H9 (cell line): ENCODE results near the gene PLEKHG3. TPM values are rescaled to one million over a fixed set of nuclear protein-coding genes. Genes with fewer than 3 reads are reported as not detected.

ENCODE experiments used
- DNase-seq: peaks from one replicate; pipeline ENCODE4 v3.0.0-alpha.2; 2017
- H2AFZ ChIP-seq: one replicate; pipeline ENCODE4 v1.6.1; 2013; ENCODE audit warnings: mild to moderate bottlenecking, low read length, control low read depth, moderate library complexity
- H2AK5ac ChIP-seq: 2 replicates; pipeline ENCODE4 v1.6.1; 2013; ENCODE audit warnings: low read length, control low read depth, mixed read lengths; ENCODE audit not compliant: insufficient read length
- H2BK120ac ChIP-seq: one replicate; pipeline ENCODE4 v1.6.1; 2013; ENCODE audit warnings: low read depth, mild to moderate bottlenecking, low read length, control low read depth, inconsistent platforms; ENCODE audit not compliant: poor library complexity, severe bottlenecking
- H2BK12ac ChIP-seq: 2 replicates; pipeline ENCODE4 v1.6.1; 2013; ENCODE audit warnings: low read length, control low read depth, mixed read lengths, low read depth; ENCODE audit not compliant: insufficient read length
- H2BK15ac ChIP-seq: 2 replicates; pipeline ENCODE4 v1.6.1; 2013; ENCODE audit warnings: low read depth, low read length, control low read depth
- H2BK20ac ChIP-seq: one replicate; pipeline ENCODE4 v1.6.1; 2013; ENCODE audit warnings: low read depth, mild to moderate bottlenecking, low read length, control low read depth, inconsistent platforms; ENCODE audit not compliant: poor library complexity, severe bottlenecking
- H2BK5ac ChIP-seq: 2 replicates; pipeline ENCODE4 v1.6.1; 2013; ENCODE audit warnings: low read length, control low read depth, mixed read lengths; ENCODE audit not compliant: insufficient read length
- H3K14ac ChIP-seq: 2 replicates; pipeline ENCODE4 v1.6.1; 2013; ENCODE audit warnings: low read length, control low read depth; ENCODE audit not compliant: insufficient read depth
- H3K18ac ChIP-seq: 2 replicates; pipeline ENCODE4 v1.6.1; 2013; ENCODE audit warnings: low read depth, mild to moderate bottlenecking, mixed read lengths, low read length, control low read depth; ENCODE audit not compliant: insufficient read length
- H3K23ac ChIP-seq: 2 replicates; pipeline ENCODE4 v1.6.1; 2013; ENCODE audit warnings: low read length, control low read depth, mixed read lengths, low read depth; ENCODE audit not compliant: insufficient read length
- H3K23me2 ChIP-seq: 2 replicates; pipeline ENCODE4 v1.6.1; 2013; ENCODE audit warnings: low read depth, mild to moderate bottlenecking, mixed read lengths, low read length, control low read depth; ENCODE audit not compliant: insufficient read length, poor library complexity, severe bottlenecking
- H3K27ac ChIP-seq: 2 replicates; pipeline ENCODE4 v1.5.1; 2013; ENCODE audit warnings: low read length, control low read depth, mixed read lengths, low read depth; ENCODE audit not compliant: insufficient read length
- H3K27me3 ChIP-seq: 2 replicates; pipeline ENCODE4 v1.6.1; 2013; ENCODE audit warnings: low read length, control low read depth, inconsistent platforms; ENCODE audit not compliant: insufficient read depth
- H3K4ac ChIP-seq: 2 replicates; pipeline ENCODE4 v1.6.1; 2013; ENCODE audit warnings: low read depth, mild to moderate bottlenecking, control low read depth, inconsistent platforms, low read length, moderate library complexity
- H3K4me1 ChIP-seq: 2 replicates; pipeline ENCODE4 v1.6.1; 2013; ENCODE audit warnings: low read length, control low read depth, inconsistent platforms; ENCODE audit not compliant: insufficient read depth
- H3K4me2 ChIP-seq: 2 replicates; pipeline ENCODE4 v1.6.1; 2013; ENCODE audit warnings: low read length, control low read depth, mixed read lengths; ENCODE audit not compliant: insufficient read length, insufficient read depth
- H3K56ac ChIP-seq: 2 replicates; pipeline ENCODE4 v1.6.1; 2013; ENCODE audit warnings: low read depth, mild to moderate bottlenecking, mixed read lengths, low read length, control low read depth; ENCODE audit not compliant: insufficient read length
- H3K79me1 ChIP-seq: 2 replicates; pipeline ENCODE4 v1.6.1; 2013; ENCODE audit warnings: low read depth, mild to moderate bottlenecking, moderate library complexity, low read length, control low read depth, inconsistent platforms; ENCODE audit not compliant: insufficient read depth, poor library complexity, severe bottlenecking
- H3K79me2 ChIP-seq: 2 replicates; pipeline ENCODE4 v1.6.1; 2013; ENCODE audit warnings: low read length, control low read depth, inconsistent platforms; ENCODE audit not compliant: insufficient read depth
- H3K9ac ChIP-seq: 2 replicates; pipeline ENCODE4 v1.6.1; 2013; ENCODE audit warnings: low read length, control low read depth, mixed read lengths; ENCODE audit not compliant: insufficient read length; ENCODE audit errors: extremely low read depth
- H3K9me3 ChIP-seq: one replicate; pipeline ENCODE4 v1.6.1; 2013; ENCODE audit warnings: low read depth, low read length, inconsistent platforms; ENCODE audit not compliant: control insufficient read depth
- H3T11ph ChIP-seq: one replicate; pipeline ENCODE4 v1.6.1; 2013; ENCODE audit warnings: mild to moderate bottlenecking, low read length, control low read depth, inconsistent platforms
- H4K20me1 ChIP-seq: one replicate; pipeline ENCODE4 v1.6.1; 2013; ENCODE audit not compliant: control insufficient read depth, insufficient read length, insufficient read depth
- H4K5ac ChIP-seq: 2 replicates; pipeline ENCODE4 v1.6.1; 2013; ENCODE audit warnings: low read depth, mild to moderate bottlenecking, mixed read lengths, low read length, control low read depth; ENCODE audit not compliant: insufficient read length
- H4K8ac ChIP-seq: replicated peaks from 2 replicates; pipeline ENCODE4 v1.6.1; 2013; ENCODE audit warnings: low read length, control low read depth, mixed read lengths, low read depth; ENCODE audit not compliant: insufficient read length
- H4K91ac ChIP-seq: 2 replicates; pipeline ENCODE4 v1.6.1; 2013; ENCODE audit warnings: low read depth, mild to moderate bottlenecking, moderate library complexity, mixed read lengths, low read length, control low read depth; ENCODE audit not compliant: insufficient read length
- H3K27ac Mint-ChIP-seq, 3 experiments: 2 replicates in 2 of 3; 3 replicates in 1 of 3; pipeline ENCODE4 v1.8.0; 2020 to 2021; ENCODE audit warnings: mixed read lengths in 3 of 3, mild to moderate bottlenecking in 1 of 3, moderate library complexity in 1 of 3
- H3K27me3 Mint-ChIP-seq: 2 replicates; pipeline ENCODE4 v1.8.0; 2021; ENCODE audit warnings: low read depth, mild to moderate bottlenecking, moderate library complexity, mixed read lengths
- H3K36me3 Mint-ChIP-seq, 3 experiments: 2 replicates in 2 of 3; 3 replicates in 1 of 3; pipeline ENCODE4 v1.8.0; 2020 to 2021; ENCODE audit warnings: low read depth in 3 of 3, mixed read lengths in 3 of 3; ENCODE audit not compliant: insufficient read depth in 1 of 3
- H3K4me1 Mint-ChIP-seq, 2 experiments: 2 replicates each; pipeline ENCODE4 v1.8.0; 2020; ENCODE audit warnings: mixed read lengths in 2 of 2
- H3K4me3 Mint-ChIP-seq, 2 experiments: 2 replicates in 1 of 2; 3 replicates in 1 of 2; pipeline ENCODE4 v1.8.0; 2020 to 2021; ENCODE audit warnings: mild to moderate bottlenecking in 2 of 2, mixed read lengths in 2 of 2, moderate library complexity in 1 of 2
- H3K9me3 Mint-ChIP-seq, 2 experiments: 2 replicates in 1 of 2; 3 replicates in 1 of 2; pipeline ENCODE4 v1.8.0; 2020; ENCODE audit warnings: mild to moderate bottlenecking in 2 of 2, mixed read lengths in 2 of 2, moderate library complexity in 1 of 2
- WGBS: extraction: QIAGEN DNeasy Blood & Tissue Kit; methylation state at CpG from one replicate; pipeline ENCODE4 v1.1.7; 2013; ENCODE audit warnings: missing lambda C conversion rate, low lambda C conversion rate, mixed read lengths; ENCODE audit not compliant: insufficient read length; ENCODE audit errors: extremely low coverage; 5-methylcytosine and 5-hydroxymethylcytosine counted together
- total RNA-seq: library from RNA; stranded (reverse); gene quantifications from 2 replicates; pipeline ENCODE4 v1.2.1, GENCODE V29; 2021
- TF ChIP-seq, protein P1 (sequence below): fragments of 200-600 bp; sonication (generic); conservative IDR thresholded peaks from 3 replicates; pipeline ENCODE4 v1.8.0; 2021; ENCODE audit warnings: antibody characterized with exemption, mild to moderate bottlenecking

Gene PLEKHG3
- total RNA-seq, 1 experiment from 2014 or later = 48.5 TPM

DNA sequence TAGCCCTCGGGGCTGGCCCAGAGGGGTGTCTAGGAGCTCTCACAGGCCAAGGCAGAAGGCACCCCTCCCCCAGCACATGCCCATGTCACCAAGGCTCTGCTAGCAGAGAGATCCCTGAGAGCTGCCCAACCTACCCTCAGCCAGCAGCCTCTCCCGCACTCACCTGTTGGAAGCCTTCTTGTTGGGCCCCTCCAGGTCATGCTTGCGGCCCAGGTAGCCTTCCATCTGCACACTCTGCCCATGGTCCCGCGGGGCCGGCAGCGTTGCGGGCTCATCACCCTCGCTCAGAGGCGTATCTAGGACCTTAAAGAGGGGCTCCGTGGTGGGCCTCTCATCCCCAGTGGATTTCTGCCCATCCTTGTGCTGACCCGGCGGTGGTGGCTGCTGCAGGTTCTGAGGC is 49.1 kb downstream of the PLEKHG3 start:
- TF ChIP-seq, protein P1, sequence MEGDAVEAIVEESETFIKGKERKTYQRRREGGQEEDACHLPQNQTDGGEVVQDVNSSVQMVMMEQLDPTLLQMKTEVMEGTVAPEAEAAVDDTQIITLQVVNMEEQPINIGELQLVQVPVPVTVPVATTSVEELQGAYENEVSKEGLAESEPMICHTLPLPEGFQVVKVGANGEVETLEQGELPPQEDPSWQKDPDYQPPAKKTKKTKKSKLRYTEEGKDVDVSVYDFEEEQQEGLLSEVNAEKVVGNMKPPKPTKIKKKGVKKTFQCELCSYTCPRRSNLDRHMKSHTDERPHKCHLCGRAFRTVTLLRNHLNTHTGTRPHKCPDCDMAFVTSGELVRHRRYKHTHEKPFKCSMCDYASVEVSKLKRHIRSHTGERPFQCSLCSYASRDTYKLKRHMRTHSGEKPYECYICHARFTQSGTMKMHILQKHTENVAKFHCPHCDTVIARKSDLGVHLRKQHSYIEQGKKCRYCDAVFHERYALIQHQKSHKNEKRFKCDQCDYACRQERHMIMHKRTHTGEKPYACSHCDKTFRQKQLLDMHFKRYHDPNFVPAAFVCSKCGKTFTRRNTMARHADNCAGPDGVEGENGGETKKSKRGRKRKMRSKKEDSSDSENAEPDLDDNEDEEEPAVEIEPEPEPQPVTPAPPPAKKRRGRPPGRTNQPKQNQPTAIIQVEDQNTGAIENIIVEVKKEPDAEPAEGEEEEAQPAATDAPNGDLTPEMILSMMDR = no peak
- Histone ChIP-seq H3T11ph (no peak overlapping the region), H3K14ac (peak overlapping the region; percentile 19; the same call in 1 of the 2 replicates), H2AFZ (no peak overlapping the region), H2BK15ac (no peak overlapping the region), H3K79me1 (no peaks in the 10 kb centered on the region), H2AK5ac (no peak overlapping the region), H3K18ac (no peak overlapping the region), H3K9ac (no peak overlapping the region), H2BK12ac (no peak overlapping the region), H4K5ac (no peak overlapping the region), H4K20me1 (no peaks in the 10 kb centered on the region), H3K27ac (no peak overlapping the region), H3K4ac (no peak overlapping the region), H4K91ac (no peak overlapping the region), H4K8ac (no peak overlapping the region), H3K27me3 (no peaks in the 10 kb centered on the region), H3K79me2 (no peaks in the 10 kb centered on the region), H2BK20ac (no peak overlapping the region), H2BK120ac (no peak overlapping the region), H3K9me3 (no peaks in the 10 kb centered on the region), H3K56ac (no peak overlapping the region), H3K4me2 (no peak overlapping the region), H3K4me1 (peaks cover 5% of the 10 kb centered on the region; the same call in 1 of the 2 replicates), H3K23me2 (no peaks in the 10 kb centered on the region), H2BK5ac (no peak overlapping the region), H3K23ac (no peak overlapping the region)
- no peak overlapping the region for H3K4me3 Mint-ChIP-seq
- peaks cover 11 to 15% of the 10 kb centered on the region in 2 experiments for H3K4me1 Mint-ChIP-seq
- no peak overlapping the region for H3K27ac Mint-ChIP-seq
- peaks cover 2 to 3% of the 10 kb centered on the region in 2 experiments; a peak in 3 of 5 replicates for H3K9me3 Mint-ChIP-seq
- DNase-seq = no peak
- no peaks in the 10 kb centered on the region; a peak in 3 of 7 replicates for H3K36me3 Mint-ChIP-seq
- no CpG with 5 or more reads among the region's 13 CpGs for WGBS
- peaks cover 13% of the 10 kb centered on the region; the same call in 1 of the 2 replicates for H3K27me3 Mint-ChIP-seq
